H9 (cell line): Measurements from ENCODE around the gene ADGRL2. TPM values are rescaled to one million over a fixed set of nuclear protein-coding genes. Genes with fewer than 3 reads are reported as not detected.

Source experiments
- DNase-seq: peaks from one replicate; pipeline ENCODE4 v3.0.0-alpha.2; 2017
- H2AFZ ChIP-seq: one replicate; pipeline ENCODE4 v1.6.1; 2013; ENCODE audit warnings: mild to moderate bottlenecking, low read length, control low read depth, moderate library complexity
- H2AK5ac ChIP-seq: 2 replicates; pipeline ENCODE4 v1.6.1; 2013; ENCODE audit warnings: low read length, control low read depth, mixed read lengths; ENCODE audit not compliant: insufficient read length
- H2BK120ac ChIP-seq: one replicate; pipeline ENCODE4 v1.6.1; 2013; ENCODE audit warnings: low read depth, mild to moderate bottlenecking, low read length, control low read depth, inconsistent platforms; ENCODE audit not compliant: poor library complexity, severe bottlenecking
- H2BK12ac ChIP-seq: 2 replicates; pipeline ENCODE4 v1.6.1; 2013; ENCODE audit warnings: low read length, control low read depth, mixed read lengths, low read depth; ENCODE audit not compliant: insufficient read length
- H2BK15ac ChIP-seq: 2 replicates; pipeline ENCODE4 v1.6.1; 2013; ENCODE audit warnings: low read depth, low read length, control low read depth
- H2BK20ac ChIP-seq: one replicate; pipeline ENCODE4 v1.6.1; 2013; ENCODE audit warnings: low read depth, mild to moderate bottlenecking, low read length, control low read depth, inconsistent platforms; ENCODE audit not compliant: poor library complexity, severe bottlenecking
- H2BK5ac ChIP-seq: 2 replicates; pipeline ENCODE4 v1.6.1; 2013; ENCODE audit warnings: low read length, control low read depth, mixed read lengths; ENCODE audit not compliant: insufficient read length
- H3K14ac ChIP-seq: 2 replicates; pipeline ENCODE4 v1.6.1; 2013; ENCODE audit warnings: low read length, control low read depth; ENCODE audit not compliant: insufficient read depth
- H3K18ac ChIP-seq: 2 replicates; pipeline ENCODE4 v1.6.1; 2013; ENCODE audit warnings: low read depth, mild to moderate bottlenecking, mixed read lengths, low read length, control low read depth; ENCODE audit not compliant: insufficient read length
- H3K23ac ChIP-seq: 2 replicates; pipeline ENCODE4 v1.6.1; 2013; ENCODE audit warnings: low read length, control low read depth, mixed read lengths, low read depth; ENCODE audit not compliant: insufficient read length
- H3K23me2 ChIP-seq: 2 replicates; pipeline ENCODE4 v1.6.1; 2013; ENCODE audit warnings: low read depth, mild to moderate bottlenecking, mixed read lengths, low read length, control low read depth; ENCODE audit not compliant: insufficient read length, poor library complexity, severe bottlenecking
- H3K27ac ChIP-seq: 2 replicates; pipeline ENCODE4 v1.5.1; 2013; ENCODE audit warnings: low read length, control low read depth, mixed read lengths, low read depth; ENCODE audit not compliant: insufficient read length
- H3K27me3 ChIP-seq: 2 replicates; pipeline ENCODE4 v1.6.1; 2013; ENCODE audit warnings: low read length, control low read depth, inconsistent platforms; ENCODE audit not compliant: insufficient read depth
- H3K4ac ChIP-seq: 2 replicates; pipeline ENCODE4 v1.6.1; 2013; ENCODE audit warnings: low read depth, mild to moderate bottlenecking, control low read depth, inconsistent platforms, low read length, moderate library complexity
- H3K4me1 ChIP-seq: 2 replicates; pipeline ENCODE4 v1.6.1; 2013; ENCODE audit warnings: low read length, control low read depth, inconsistent platforms; ENCODE audit not compliant: insufficient read depth
- H3K4me2 ChIP-seq: 2 replicates; pipeline ENCODE4 v1.6.1; 2013; ENCODE audit warnings: low read length, control low read depth, mixed read lengths; ENCODE audit not compliant: insufficient read length, insufficient read depth
- H3K56ac ChIP-seq: 2 replicates; pipeline ENCODE4 v1.6.1; 2013; ENCODE audit warnings: low read depth, mild to moderate bottlenecking, mixed read lengths, low read length, control low read depth; ENCODE audit not compliant: insufficient read length
- H3K79me1 ChIP-seq: 2 replicates; pipeline ENCODE4 v1.6.1; 2013; ENCODE audit warnings: low read depth, mild to moderate bottlenecking, moderate library complexity, low read length, control low read depth, inconsistent platforms; ENCODE audit not compliant: insufficient read depth, poor library complexity, severe bottlenecking
- H3K79me2 ChIP-seq: 2 replicates; pipeline ENCODE4 v1.6.1; 2013; ENCODE audit warnings: low read length, control low read depth, inconsistent platforms; ENCODE audit not compliant: insufficient read depth
- H3K9ac ChIP-seq: 2 replicates; pipeline ENCODE4 v1.6.1; 2013; ENCODE audit warnings: low read length, control low read depth, mixed read lengths; ENCODE audit not compliant: insufficient read length; ENCODE audit errors: extremely low read depth
- H3K9me3 ChIP-seq: one replicate; pipeline ENCODE4 v1.6.1; 2013; ENCODE audit warnings: low read depth, low read length, inconsistent platforms; ENCODE audit not compliant: control insufficient read depth
- H3T11ph ChIP-seq: one replicate; pipeline ENCODE4 v1.6.1; 2013; ENCODE audit warnings: mild to moderate bottlenecking, low read length, control low read depth, inconsistent platforms
- H4K20me1 ChIP-seq: one replicate; pipeline ENCODE4 v1.6.1; 2013; ENCODE audit not compliant: control insufficient read depth, insufficient read length, insufficient read depth
- H4K5ac ChIP-seq: 2 replicates; pipeline ENCODE4 v1.6.1; 2013; ENCODE audit warnings: low read depth, mild to moderate bottlenecking, mixed read lengths, low read length, control low read depth; ENCODE audit not compliant: insufficient read length
- H4K8ac ChIP-seq: replicated peaks from 2 replicates; pipeline ENCODE4 v1.6.1; 2013; ENCODE audit warnings: low read length, control low read depth, mixed read lengths, low read depth; ENCODE audit not compliant: insufficient read length
- H4K91ac ChIP-seq: 2 replicates; pipeline ENCODE4 v1.6.1; 2013; ENCODE audit warnings: low read depth, mild to moderate bottlenecking, moderate library complexity, mixed read lengths, low read length, control low read depth; ENCODE audit not compliant: insufficient read length
- H3K27ac Mint-ChIP-seq, 3 experiments: 2 replicates in 2 of 3; 3 replicates in 1 of 3; pipeline ENCODE4 v1.8.0; 2020 to 2021; ENCODE audit warnings: mixed read lengths in 3 of 3, mild to moderate bottlenecking in 1 of 3, moderate library complexity in 1 of 3
- H3K27me3 Mint-ChIP-seq: 2 replicates; pipeline ENCODE4 v1.8.0; 2021; ENCODE audit warnings: low read depth, mild to moderate bottlenecking, moderate library complexity, mixed read lengths
- H3K36me3 Mint-ChIP-seq, 3 experiments: 2 replicates in 2 of 3; 3 replicates in 1 of 3; pipeline ENCODE4 v1.8.0; 2020 to 2021; ENCODE audit warnings: low read depth in 3 of 3, mixed read lengths in 3 of 3; ENCODE audit not compliant: insufficient read depth in 1 of 3
- H3K4me1 Mint-ChIP-seq, 2 experiments: 2 replicates each; pipeline ENCODE4 v1.8.0; 2020; ENCODE audit warnings: mixed read lengths in 2 of 2
- H3K4me3 Mint-ChIP-seq, 2 experiments: 2 replicates in 1 of 2; 3 replicates in 1 of 2; pipeline ENCODE4 v1.8.0; 2020 to 2021; ENCODE audit warnings: mild to moderate bottlenecking in 2 of 2, mixed read lengths in 2 of 2, moderate library complexity in 1 of 2
- H3K9me3 Mint-ChIP-seq, 2 experiments: 2 replicates in 1 of 2; 3 replicates in 1 of 2; pipeline ENCODE4 v1.8.0; 2020; ENCODE audit warnings: mild to moderate bottlenecking in 2 of 2, mixed read lengths in 2 of 2, moderate library complexity in 1 of 2
- WGBS: extraction: QIAGEN DNeasy Blood & Tissue Kit; methylation state at CpG from one replicate; pipeline ENCODE4 v1.1.7; 2013; ENCODE audit warnings: missing lambda C conversion rate, low lambda C conversion rate, mixed read lengths; ENCODE audit not compliant: insufficient read length; ENCODE audit errors: extremely low coverage; 5-methylcytosine and 5-hydroxymethylcytosine counted together
- total RNA-seq: library from RNA; stranded (reverse); gene quantifications from 2 replicates; pipeline ENCODE4 v1.2.1, GENCODE V29; 2021
- TF ChIP-seq, protein P1 (sequence below): fragments of 200-600 bp; sonication (generic); conservative IDR thresholded peaks from 3 replicates; pipeline ENCODE4 v1.8.0; 2021; ENCODE audit warnings: antibody characterized with exemption, mild to moderate bottlenecking

Gene ADGRL2
- total RNA-seq, 1 experiment from 2014 or later, result 119 TPM

DNA sequence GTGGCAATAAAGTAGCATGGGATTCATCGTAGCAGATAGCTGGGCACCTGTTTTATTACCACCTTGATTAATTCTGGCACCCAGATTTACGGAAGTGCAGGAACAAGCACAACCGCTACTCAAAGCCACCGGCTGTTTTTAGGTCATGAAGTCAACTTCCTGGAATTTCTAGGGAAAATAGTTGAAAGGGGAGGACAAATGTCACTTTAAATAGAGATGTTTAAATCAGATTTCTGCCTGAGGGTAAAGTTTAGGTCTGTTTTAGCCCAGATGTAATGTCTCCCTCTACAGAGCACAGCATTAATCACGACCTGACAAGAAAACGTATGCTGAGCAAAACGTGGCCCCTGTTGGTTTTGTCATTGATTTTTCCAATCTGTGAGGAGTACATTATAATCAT lies 8.0 kb downstream of the ADGRL2 start:
- Histone ChIP-seq H4K8ac (no peak overlapping the region), H2BK12ac (no peak overlapping the region), H3K4me1 (peaks cover 2% of the 10 kb centered on the region; the same call in 1 of the 2 replicates), H3K9ac (no peak overlapping the region), H3K14ac (no peak overlapping the region), H3K4me2 (no peak overlapping the region), H3K18ac (no peak overlapping the region), H4K91ac (no peak overlapping the region), H2AFZ (no peak overlapping the region), H3K9me3 (no peaks in the 10 kb centered on the region), H4K20me1 (no peaks in the 10 kb centered on the region), H3K23ac (no peak overlapping the region), H2BK15ac (no peak overlapping the region), H2BK5ac (no peak overlapping the region), H3K27ac (no peak overlapping the region), H3K4ac (no peak overlapping the region), H3K79me1 (no peaks in the 10 kb centered on the region), H2BK20ac (no peak overlapping the region), H3K56ac (no peak overlapping the region), H3K27me3 (no peaks in the 10 kb centered on the region), H4K5ac (no peak overlapping the region), H2BK120ac (no peak overlapping the region), H3K23me2 (peaks cover 1% of the 10 kb centered on the region), H3T11ph (no peak overlapping the region), H3K79me2 (peaks cover 23% of the 10 kb centered on the region; the same call in 1 of the 2 replicates), H2AK5ac (no peak overlapping the region)
- no peaks in the 10 kb centered on the region for H3K9me3 Mint-ChIP-seq
- TF ChIP-seq, protein P1, sequence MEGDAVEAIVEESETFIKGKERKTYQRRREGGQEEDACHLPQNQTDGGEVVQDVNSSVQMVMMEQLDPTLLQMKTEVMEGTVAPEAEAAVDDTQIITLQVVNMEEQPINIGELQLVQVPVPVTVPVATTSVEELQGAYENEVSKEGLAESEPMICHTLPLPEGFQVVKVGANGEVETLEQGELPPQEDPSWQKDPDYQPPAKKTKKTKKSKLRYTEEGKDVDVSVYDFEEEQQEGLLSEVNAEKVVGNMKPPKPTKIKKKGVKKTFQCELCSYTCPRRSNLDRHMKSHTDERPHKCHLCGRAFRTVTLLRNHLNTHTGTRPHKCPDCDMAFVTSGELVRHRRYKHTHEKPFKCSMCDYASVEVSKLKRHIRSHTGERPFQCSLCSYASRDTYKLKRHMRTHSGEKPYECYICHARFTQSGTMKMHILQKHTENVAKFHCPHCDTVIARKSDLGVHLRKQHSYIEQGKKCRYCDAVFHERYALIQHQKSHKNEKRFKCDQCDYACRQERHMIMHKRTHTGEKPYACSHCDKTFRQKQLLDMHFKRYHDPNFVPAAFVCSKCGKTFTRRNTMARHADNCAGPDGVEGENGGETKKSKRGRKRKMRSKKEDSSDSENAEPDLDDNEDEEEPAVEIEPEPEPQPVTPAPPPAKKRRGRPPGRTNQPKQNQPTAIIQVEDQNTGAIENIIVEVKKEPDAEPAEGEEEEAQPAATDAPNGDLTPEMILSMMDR, result peak; percentile 50; the same call in 2 of the 3 replicates
- peak overlapping the region in 2 of 3 experiments; percentile 26 to 72; a peak in 3 of 7 replicates for H3K27ac Mint-ChIP-seq
- no peaks in the 10 kb centered on the region for H3K27me3 Mint-ChIP-seq
- H3K4me1 Mint-ChIP-seq, result peaks cover 72 to 76% of the 10 kb centered on the region in 2 experiments
- DNase-seq, result no peak
- H3K36me3 Mint-ChIP-seq, result no peaks in the 10 kb centered on the region
- no CpG with 5 or more reads among the region's 7 CpGs for WGBS
- H3K4me3 Mint-ChIP-seq, result peak overlapping the region in 1 of 2 experiments; percentile 53; a peak in 2 of 5 replicates
